GM23248 (cell line): Measurements from ENCODE around the gene VIM.

Experiments used
- EZH2 ChIP-seq: fragments of 200-600 bp; sonication (generic); IDR thresholded peaks from 2 replicates; pipeline ENCODE4 v1.6.1; 2018; ENCODE audit warnings: antibody characterized with exemption, mild to moderate bottlenecking; ENCODE audit not compliant: insufficient read depth, poor library complexity, severe bottlenecking
- EZH2phosphoT487 ChIP-seq: fragments of 200-600 bp; sonication (generic); IDR thresholded peaks from 2 replicates; pipeline ENCODE4 v1.6.1; 2018; ENCODE audit warnings: antibody characterized with exemption, moderate library complexity, mild to moderate bottlenecking, low read depth; ENCODE audit not compliant: insufficient read depth

DNA sequence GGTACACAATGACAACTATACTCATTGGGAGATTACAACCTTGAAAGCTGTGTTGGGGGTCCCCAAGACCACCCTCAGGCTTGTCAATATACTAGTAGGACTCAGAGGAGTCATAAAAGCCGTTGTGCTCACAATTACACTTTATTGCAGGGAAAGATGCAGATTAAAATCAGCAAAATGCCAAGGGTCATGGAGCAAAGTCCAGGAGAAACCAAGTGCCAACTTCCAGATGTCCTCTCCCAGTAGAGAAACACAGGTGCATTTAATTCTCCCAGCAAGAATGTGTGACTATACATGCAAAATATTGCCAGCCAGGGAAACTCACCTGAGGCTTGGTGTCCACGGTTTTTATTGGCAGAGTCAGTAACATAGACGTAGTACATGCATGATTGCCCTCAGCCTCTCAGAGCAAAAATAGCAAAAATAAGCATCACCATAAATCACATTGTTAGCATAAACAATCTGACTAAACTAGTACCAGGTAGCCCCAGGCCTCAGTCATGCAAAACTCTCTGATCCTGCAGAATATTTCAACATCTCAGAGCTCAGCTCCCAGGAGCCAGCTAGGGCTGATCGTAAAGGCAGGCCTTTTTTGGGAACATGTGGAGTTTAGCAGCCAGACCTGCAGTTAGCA is 50.7 kb downstream of the VIM start:
- TF ChIP-seq EZH2 (no peak), EZH2phosphoT487 (no peak)
